K562 (cell line): ENCODE results near the gene IGF2R. TPM values are rescaled to one million over a fixed set of nuclear protein-coding genes. Genes with fewer than 3 reads are reported as not detected.
A peak's percentile ranks its signal among the peaks of the same experiment; 100 is the strongest.

ENCODE experiments used
- ATAC-seq: fragments of 200-7000 bp; cut with Tn5 transposase; 3 replicates; pipeline ENCODE4 v1.9.1; 2020; ENCODE audit warnings: moderate library complexity
- BruUV-seq: library from RNA; stranded (reverse); fragments of 400-500 nt; replicated peaks from 2 replicates; lab custom pipeline; 2021; lab: Mats Ljungman, UMichigan
- CTCF ChIA-PET: fragments of 300-600 bp; formaldehyde crosslinking; extraction: SDS; loops from one replicate; lab custom pipeline; 2021; ENCODE audit warnings: low intra/inter-chr PET ratio; lab: Yijun Ruan, JAX
- POLR2A ChIA-PET: fragments of 300-600, 350-650 bp; sonication (Branson Sonifier 250); formaldehyde crosslinking; extraction: SDS; loops from one replicate; lab custom pipeline; 2021; ENCODE audit warnings: antibody characterized with exemption, inconsistent platforms; lab: Yijun Ruan, JAX
- DNase-seq, 4 experiments: peaks; one replicate each; pipeline versions ENCODE4 v3.0.0 to v3.0.0-alpha.2; 2011 to 2018; ENCODE audit warnings: low spot score in 3 of 4, mixed read lengths in 3 of 4; ENCODE audit errors: extremely low read depth in 1 of 4
- FAIRE-seq: peaks from 2 replicates; lab custom pipeline; 2011; peaks lifted over from hg19 to GRCh38; lab: Jason Lieb, UNC
- H2AFZ ChIP-seq: 2 replicates; pipeline ENCODE4 v1.6.0; 2011; ENCODE audit warnings: low read depth, low read length, control low read depth, inconsistent platforms
- H3K27ac ChIP-seq: fragments of 200-600 bp; 3 replicates; pipeline ENCODE4 v1.8.0; 2011; ENCODE audit warnings: low read depth, mild to moderate bottlenecking, control low read depth, inconsistent platforms, low read length, moderate library complexity, mixed read lengths; ENCODE audit errors: extremely low read depth
- H3K27me3 ChIP-seq, 2 experiments: fragments of 300-600 bp in 1 of 2; 2 replicates in 1 of 2; 3 replicates in 1 of 2; pipeline versions ENCODE4 v1.6.0 to v1.8.0; 2011; ENCODE audit warnings: inconsistent platforms in 2 of 2, low read length in 2 of 2, mild to moderate bottlenecking in 1 of 2, mixed read lengths in 1 of 2, moderate library complexity in 1 of 2; ENCODE audit not compliant: control insufficient read depth in 2 of 2, insufficient read depth in 2 of 2
- H3K36me3 ChIP-seq: fragments of 300-600 bp; 3 replicates; pipeline ENCODE4 v1.8.0; 2011; ENCODE audit warnings: mild to moderate bottlenecking, low read length, inconsistent platforms; ENCODE audit not compliant: control insufficient read depth, insufficient read depth
- H3K4me1 ChIP-seq, 2 experiments: fragments of 200-600 bp in 1 of 2; replicated peaks in 1 of 2; 2 replicates in 1 of 2; 3 replicates in 1 of 2; pipeline versions ENCODE4 v1.5.1 to v1.8.0; 2011; ENCODE audit warnings: inconsistent platforms in 2 of 2, low read length in 2 of 2, mild to moderate bottlenecking in 1 of 2, mixed read lengths in 1 of 2, moderate library complexity in 1 of 2; ENCODE audit not compliant: control insufficient read depth in 2 of 2, insufficient read depth in 2 of 2
- H3K4me2 ChIP-seq: 2 replicates; pipeline ENCODE4 v1.6.1; 2011; ENCODE audit warnings: low read length, control low read depth, inconsistent platforms, mixed read lengths; ENCODE audit not compliant: insufficient read depth
- H3K4me3 ChIP-seq: fragments of 200-600 bp; sonication (generic), shearing (Covaris generic); 2 replicates; pipeline ENCODE4 v1.5.1; 2016; ENCODE audit warnings: control low read depth, inconsistent platforms
- H3K79me2 ChIP-seq: fragments of 200-600 bp; 3 replicates; pipeline ENCODE4 v1.8.0; 2011; ENCODE audit warnings: low read length, inconsistent platforms; ENCODE audit not compliant: control insufficient read depth, insufficient read depth
- H3K9ac ChIP-seq, 2 experiments: 2 replicates each; pipeline versions ENCODE4 v1.6.0 to v1.6.1; 2011; ENCODE audit warnings: low read depth in 2 of 2, low read length in 2 of 2, control low read depth in 1 of 2, inconsistent platforms in 1 of 2, mild to moderate bottlenecking in 1 of 2, mixed read lengths in 1 of 2; ENCODE audit not compliant: insufficient read depth in 1 of 2
- H3K9me1 ChIP-seq: one replicate; pipeline ENCODE4 v1.6.0; 2011; ENCODE audit warnings: inconsistent platforms, mild to moderate bottlenecking, low read length, moderate library complexity; ENCODE audit not compliant: control insufficient read depth, insufficient read depth
- H3K9me3 ChIP-seq: replicated peaks from 2 replicates; pipeline ENCODE4 v1.5.1; 2011; ENCODE audit warnings: low read depth, low read length, inconsistent platforms; ENCODE audit not compliant: control insufficient read depth, insufficient read depth
- H4K20me1 ChIP-seq: replicated peaks from 2 replicates; pipeline ENCODE4 v1.6.1; 2011; ENCODE audit warnings: low read length, inconsistent platforms, mixed read lengths; ENCODE audit not compliant: control insufficient read depth, insufficient read depth
- CBFA2T3 ChIP-seq: fragments of 450-650 bp; IDR thresholded peaks from 2 replicates; pipeline ENCODE4 v1.6.1; 2017
- CEBPB ChIP-seq: fragments of 450-650 bp; IDR thresholded peaks from 2 replicates; pipeline ENCODE4 v1.6.1; 2016; ENCODE audit warnings: missing genetic modification characterization, missing compliant biosample characterization
- CEBPG ChIP-seq, 3 experiments: fragments of 200-800 bp in 1 of 3; sonication (Bioruptor generic) in 1 of 3; sonication (generic) in 1 of 3; formaldehyde crosslinking in 1 of 3; IDR thresholded peaks in 2 of 3; conservative IDR thresholded peaks in 1 of 3; 2 replicates each; pipeline versions ENCODE4 v1.6.1 to v1.8.0; 2016 to 2022; ENCODE audit warnings: missing compliant biosample characterization in 2 of 3, missing genetic modification characterization in 2 of 3, mild to moderate bottlenecking in 1 of 3, missing genetic modification reagents in 1 of 3
- HNRNPK ChIP-seq: fragments of 200-400 bp; formaldehyde crosslinking; IDR thresholded peaks from one replicate; pipeline ENCODE4 v1.6.1; 2018; ENCODE audit warnings: mild to moderate bottlenecking, low read depth, low read length; ENCODE audit not compliant: poor library complexity, severe bottlenecking
- POLR2B ChIP-seq: fragments of 450-650 bp; IDR thresholded peaks from 2 replicates; pipeline ENCODE4 v1.6.1; 2018; ENCODE audit warnings: low read depth; ENCODE audit not compliant: partially characterized antibody
- SUPT5H ChIP-seq: fragments of 450-650 bp; IDR thresholded peaks from 2 replicates; pipeline ENCODE4 v1.6.1; 2016
- ZNF311 ChIP-seq: fragments of 250-450 bp; sonication (Bioruptor Pico); IDR thresholded peaks from 2 replicates; pipeline ENCODE4 v1.4.0; 2020; ENCODE audit warnings: mild to moderate bottlenecking, moderate library complexity
- WGBS: fragments of 100-300 bp; shearing (Covaris generic); methylation state at CpG from one replicate; pipeline ENCODE4 v1.1.6; 2016; ENCODE audit warnings: low coverage, mixed read lengths; ENCODE audit not compliant: insufficient coverage; ENCODE audit errors: missing lambda C conversion rate; 5-methylcytosine and 5-hydroxymethylcytosine counted together
- in situ Hi-C: fragments of 300-500 bp; cut with MboI; formaldehyde crosslinking; loops from 4 replicates; pipeline ENCODE4 v1.15.0; 2018; ENCODE audit warnings: inconsistent platforms, mixed read lengths
- intact Hi-C: fragments of 100-400 bp; cut with micrococcal nuclease; formaldehyde crosslinking; loops from 2 replicates; pipeline ENCODE4 v1.14.2; 2022
- polyA plus RNA-seq, 8 experiments: library from polyadenylated mRNA; depleted of rRNA in 4 of 8; stranded (reverse) in 5 of 8; unstranded in 3 of 8; fragments of >200 nt; fragmentation: Nextera tagmentation in 2 of 8; fragmentation: Illumina TruSeq in 1 of 8; extraction: Ambion mirVana in 2 of 8; extraction: Trizol in 1 of 8; gene quantifications; 2 replicates each; pipeline versions ENCODE4 v1.2.1 to v1.2.3, GENCODE V29; 2011 to 2014; ENCODE audit warnings: inconsistent platforms in 1 of 8, missing spikeins in 1 of 8
- total RNA-seq, 7 experiments: library from RNA; depleted of rRNA in 6 of 7; stranded (reverse); fragments of >200 nt in 6 of 7; fragmentation: Illumina TruSeq in 2 of 7; extraction: Trizol in 2 of 7; gene quantifications; 2 replicates each; pipeline versions ENCODE4 v1.2.1 to v1.2.3, GENCODE V29; 2011 to 2021; ENCODE audit warnings: low replicate concordance in 1 of 7

IGF2R gene
- total and polyA plus RNA-seq, 9 of the 15 experiments (the other 6 are each of a cell fraction or from before 2014, with no cell fraction given), result 3.5 to 92.3 (median 34.5) TPM

- H3K79me2 ChIP-seq, result no peaks in the 10 kb centered on the region
- TF ChIP-seq CBFA2T3 (no peak), CEBPG (CRISPR knock-in tag; IDR thresholded peaks at IDR 0.05) (peak; percentile 45; the same call in 1 of the 2 replicates), CEBPG (tag; conservative IDR thresholded peaks at IDR 0.05 in 1 of 2, IDR thresholded peaks at IDR 0.05 in 1 of 2) (peak; percentile 51 to 71), SUPT5H (peak; percentile 45; the same call in 1 of the 2 replicates), HNRNPK (no peak), ZNF311 (CRISPR knock-in tag) (no peak), CEBPB (tag) (peak; percentile 80), POLR2B (no peak)
- in situ Hi-C loops, result no loop called here
- ATAC-seq (no peak), DNase-seq (no peak), FAIRE-seq (no peak)
- POLR2A ChIA-PET, result interaction anchor here (0.8 to 1.6 kb wide), 5 partner anchors 14 to 61 kb away, joined by 3 to 4 read pairs (median 3); no protein-coding TSS in a partner anchor
- no peak overlapping the region for H2AFZ ChIP-seq
- no TSS peak for BruUV-seq
- no peaks in the 10 kb centered on the region for H3K9me3 ChIP-seq
- 79% methylated on average over 8 of the region's 8 CpGs for WGBS
- no peak overlapping the region for H3K4me2 ChIP-seq
- H3K9ac ChIP-seq, result no peak overlapping the region
- intact Hi-C loops, result no loop called here
- no peaks in the 10 kb centered on the region; a peak in 1 of 5 replicates for H3K4me1 ChIP-seq
- no peak overlapping the region for H3K27ac ChIP-seq
- H3K27me3 ChIP-seq, result no peaks in the 10 kb centered on the region
- CTCF ChIA-PET, result no interaction called here
- H3K4me3 ChIP-seq, result no peak overlapping the region
- H4K20me1 ChIP-seq, result no peaks in the 10 kb centered on the region
- peaks cover 76% of the 10 kb centered on the region for H3K36me3 ChIP-seq
- no peaks in the 10 kb centered on the region for H3K9me1 ChIP-seq
Observed at GRCh38 chr6:160024152-160024551, 55.3 kb downstream of the IGF2R start.
